Stimulated activated naive CD8-positive, alpha-beta T cell treated with anti-CD3 and anti-CD28 coated beads, Interleukin-15, Interleukin-2, amounts not matched to agents 100 U/mL and 50 U/mL, for 24 hours (primary cell): Measurements from ENCODE around the gene UBR3.

Experiments used
- ATAC-seq: fragments of 150-1000 bp; cut with Tn5 transposase; one replicate; pipeline ENCODE4 v1.10.0; 2021
- DNase-seq: peaks from one replicate; pipeline ENCODE4 v3.0.0; 2021

The UBR3 gene

GRCh38 chr2:170054997-170055396, 227.7 kb downstream of the UBR3 start:
- ATAC-seq, result no peak
- DNase-seq, result no peak

- DNase-seq (no peak), ATAC-seq (no peak)
These were observed 229.6 kb downstream of the UBR3 start for GRCh38 chr2:170056900-170057299.

DNA sequence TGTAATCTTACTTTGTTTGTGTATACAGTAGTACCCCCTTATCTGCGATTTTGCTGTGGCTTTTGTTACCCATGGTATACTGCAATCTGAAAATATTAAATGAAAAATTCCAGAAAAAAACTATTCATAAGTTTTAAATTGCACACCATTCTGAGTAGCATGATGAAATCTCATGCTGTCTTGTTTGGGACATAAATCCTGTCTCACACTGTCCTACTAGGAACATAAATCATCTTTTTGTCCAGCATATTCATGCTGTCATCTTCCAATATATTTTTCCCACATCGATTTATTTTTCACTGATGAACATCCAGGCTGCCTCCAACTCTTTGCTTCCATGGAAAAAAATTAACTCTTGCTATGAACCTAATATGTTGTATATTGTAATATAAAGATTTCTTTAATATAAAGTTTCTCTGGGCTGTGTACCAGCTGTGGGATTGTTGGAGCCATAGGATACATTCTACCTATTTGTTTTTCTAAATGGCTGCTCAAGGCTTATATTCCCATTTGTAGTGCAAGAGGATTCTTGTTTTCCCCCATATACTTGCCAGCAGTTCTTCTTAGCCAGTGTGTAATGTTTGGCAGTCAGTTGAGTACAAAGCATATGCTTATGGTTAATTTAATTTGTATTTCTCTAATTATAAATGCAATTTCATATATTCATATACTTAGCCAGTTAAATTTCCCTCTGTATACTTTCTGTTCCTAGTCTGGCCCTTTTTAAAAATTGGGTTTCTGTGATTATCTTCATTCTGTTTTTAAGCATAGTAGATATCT, 236.4 kb downstream of the UBR3 start:
- ATAC-seq, result no peak

GRCh38 chr2:170070778-170071177, 243.5 kb downstream of the UBR3 start:
- ATAC-seq (no peak), DNase-seq (no peak)

More for the DNA sequence above, 236.4 kb downstream of the UBR3 start:
- DNase-seq, result no peak

- DNase-seq (no peak), ATAC-seq (no peak)
These were observed 246.0 kb downstream of the UBR3 start for GRCh38 chr2:170073288-170073687.

GRCh38 chr2:170076189-170076588, 248.9 kb downstream of the UBR3 start:
- no peak for DNase-seq
- no peak for ATAC-seq

- no peak for DNase-seq
- no peak for ATAC-seq
These were observed 250.7 kb downstream of the UBR3 start for GRCh38 chr2:170077830-170078569.

DNA sequence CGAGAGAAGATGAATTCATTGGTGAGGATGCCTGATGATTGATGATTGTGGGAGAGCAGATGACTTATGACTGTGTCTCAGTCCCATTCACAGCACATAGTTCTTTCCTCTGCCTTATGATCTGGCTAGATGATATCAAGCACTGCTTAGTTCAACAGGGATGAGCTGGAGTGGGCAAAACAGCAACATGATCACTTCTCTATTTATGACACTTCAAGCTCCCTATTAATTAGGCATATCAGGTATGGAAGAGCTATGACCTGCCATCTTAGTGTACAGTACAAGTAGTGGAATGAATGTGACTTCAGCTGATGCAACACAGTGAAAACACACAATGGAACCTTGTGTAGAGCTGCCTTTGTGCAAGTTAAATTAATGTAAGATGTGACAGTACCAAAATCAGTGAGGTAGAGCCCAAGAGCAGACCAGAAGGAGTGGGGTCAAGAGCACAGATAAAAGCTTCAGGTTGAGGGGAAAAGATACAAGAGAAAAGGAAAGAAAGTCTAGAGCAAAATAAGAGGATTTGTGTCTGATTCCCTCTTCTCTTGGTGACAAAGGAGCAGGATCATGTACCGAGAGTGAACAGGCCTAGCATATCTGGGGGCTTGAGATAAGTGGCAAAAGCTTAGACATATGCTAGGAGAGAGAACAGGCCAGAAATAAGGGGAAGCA, 257.7 kb downstream of the UBR3 start:
- ATAC-seq (no peak), DNase-seq (no peak)

DNA sequence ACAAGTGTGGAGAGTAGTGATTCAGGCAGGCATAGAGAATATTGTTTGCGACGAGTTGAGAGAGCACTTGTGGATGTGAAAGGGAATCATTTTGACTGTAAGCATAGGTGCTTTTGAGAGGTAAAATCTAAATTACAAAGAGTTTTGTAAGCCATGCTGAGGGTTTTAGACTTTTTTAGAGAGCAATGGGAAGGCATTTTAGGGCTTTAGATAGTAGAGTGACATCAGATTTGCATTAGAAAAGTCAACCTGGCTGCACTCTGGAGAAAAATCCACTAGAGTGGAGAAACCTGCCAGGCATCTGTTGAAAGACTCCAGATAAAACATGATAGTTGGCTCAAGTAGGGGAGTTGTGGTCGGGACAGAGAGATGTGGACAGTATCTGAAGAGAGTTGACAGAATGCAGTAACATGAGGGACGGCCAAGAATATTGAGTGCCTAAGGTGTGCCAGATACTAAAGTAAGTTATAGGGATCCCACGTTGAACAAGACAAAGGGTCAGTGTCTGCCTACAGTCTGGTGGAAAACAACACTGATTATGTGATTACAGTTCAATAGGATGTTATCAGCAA, 258.9 kb downstream of the UBR3 start:
- DNase-seq (no peak), ATAC-seq (no peak)

- no peak for ATAC-seq
- no peak for DNase-seq
These were observed 259.6 kb downstream of the UBR3 start for GRCh38 chr2:170086751-170087412.

DNA sequence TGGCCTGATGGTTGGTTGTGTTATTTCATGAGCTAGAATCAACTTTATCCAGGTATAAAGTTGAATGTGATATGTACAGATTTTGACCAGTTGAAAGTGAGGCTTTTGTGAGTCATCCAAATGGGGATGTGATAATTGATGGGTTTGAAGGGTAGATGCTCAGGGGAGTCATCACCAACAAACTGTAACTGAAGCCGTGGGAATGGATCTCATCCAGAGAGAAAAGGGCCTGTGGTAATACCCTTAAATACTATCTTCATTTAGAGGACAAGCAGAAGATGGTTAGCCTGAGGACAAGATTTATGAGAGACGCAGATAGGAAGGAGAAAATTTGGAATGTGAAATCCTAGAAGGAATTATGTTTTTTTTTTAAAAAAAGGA, 260.1 kb downstream of the UBR3 start:
- DNase-seq (no peak), ATAC-seq (no peak)

GRCh38 chr2:170088776-170089175, 261.5 kb downstream of the UBR3 start:
- DNase-seq, result no peak

GRCh38 chr2:170090229-170090628, 263.0 kb downstream of the UBR3 start:
- ATAC-seq (no peak), DNase-seq (no peak)

More at GRCh38 chr2:170088776-170089175, 261.5 kb downstream of the UBR3 start:
- ATAC-seq, result no peak

DNA sequence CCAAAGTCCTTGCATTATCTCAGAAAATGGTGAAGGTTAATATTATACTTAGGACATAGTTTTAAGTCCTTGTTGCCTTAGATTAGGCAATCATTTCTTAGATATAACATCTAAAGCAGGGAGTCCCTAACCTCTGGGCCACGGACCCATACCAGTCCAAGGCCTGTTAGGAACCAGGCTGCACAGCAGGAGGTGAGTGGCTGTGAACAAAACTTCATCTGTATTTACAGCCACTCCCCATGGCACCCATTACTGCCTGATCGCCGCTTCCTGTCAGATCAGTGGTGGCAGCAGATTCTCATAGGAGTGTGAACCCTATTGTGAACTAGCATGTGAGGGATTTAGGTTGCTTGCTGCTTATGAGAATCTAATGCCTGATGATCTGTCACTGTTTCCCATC, 264.2 kb downstream of the UBR3 start:
- DNase-seq (no peak), ATAC-seq (no peak)

- ATAC-seq, result no peak
These were observed 265.3 kb downstream of the UBR3 start for GRCh38 chr2:170092436-170093060.

DNA sequence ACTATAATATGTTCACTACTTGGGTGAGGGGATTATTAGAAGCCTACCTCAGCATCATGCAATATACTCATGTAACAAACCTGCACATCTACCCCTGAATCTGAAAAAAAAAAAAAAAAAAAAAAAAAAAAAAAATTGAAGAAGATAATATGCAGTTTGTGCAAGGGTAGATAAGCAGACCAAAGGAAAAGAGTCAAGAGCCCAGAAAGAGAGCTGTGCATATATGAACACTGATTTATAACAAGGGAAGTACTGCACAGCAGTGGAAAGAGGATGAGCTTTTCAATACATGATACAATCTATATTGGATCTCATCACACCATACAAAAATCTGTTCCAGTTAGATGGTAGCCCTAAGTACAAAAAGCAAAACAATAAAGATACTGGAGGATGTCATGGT, 268.1 kb downstream of the UBR3 start:
- DNase-seq, result no peak
- no peak for ATAC-seq

More at GRCh38 chr2:170092436-170093060, 265.3 kb downstream of the UBR3 start:
- DNase-seq, result no peak

DNA sequence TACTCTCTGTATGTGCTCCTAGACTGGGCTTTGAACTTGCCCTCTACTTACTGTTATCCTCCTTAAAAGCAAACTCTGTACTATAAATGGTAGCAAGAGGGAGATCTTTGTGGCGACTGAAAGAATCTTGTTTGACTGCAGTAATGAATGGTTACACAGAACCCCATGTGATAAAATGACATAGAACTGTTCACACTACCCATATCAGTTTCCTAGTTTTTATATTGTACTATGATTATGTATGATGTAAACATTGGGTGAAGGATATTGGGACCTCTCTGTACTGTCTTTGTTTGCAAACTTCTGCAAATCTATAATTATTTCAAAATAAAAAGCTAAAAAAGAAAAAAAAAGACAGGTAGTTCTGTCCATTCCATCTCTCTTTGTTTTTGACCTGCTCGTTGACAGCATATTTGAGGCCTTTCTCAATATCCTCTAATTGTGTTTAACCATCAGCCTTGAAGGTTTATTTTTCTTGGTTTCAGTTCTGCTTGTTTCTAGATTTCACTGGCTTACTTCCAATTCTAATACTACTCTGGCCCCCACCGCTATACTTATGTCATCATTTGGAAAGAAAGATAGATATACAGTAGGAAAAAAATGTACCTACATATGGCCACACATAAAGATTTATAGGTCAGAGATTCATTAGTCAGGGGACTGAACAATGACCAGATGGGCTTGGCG, 271.5 kb downstream of the UBR3 start:
- no peak for DNase-seq
- no peak for ATAC-seq

DNA sequence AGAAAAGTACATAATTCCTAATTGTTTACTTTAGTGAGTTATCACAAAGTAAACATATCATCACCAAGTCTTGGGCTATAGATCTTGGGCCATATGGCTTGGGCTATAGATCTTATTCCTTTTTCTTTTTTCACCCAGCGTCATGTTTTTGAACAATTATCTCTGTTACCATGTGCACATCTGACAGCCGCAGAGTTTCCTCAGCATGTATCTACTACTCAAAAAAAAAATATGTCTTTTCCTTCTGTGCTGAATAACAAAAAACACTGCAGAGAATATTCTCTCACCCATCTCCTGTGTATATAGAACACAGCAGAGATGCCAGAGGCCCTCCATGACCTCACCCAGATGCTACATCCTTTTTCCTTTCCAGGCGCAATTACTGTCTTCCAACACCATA, 274.5 kb downstream of the UBR3 start:
- ATAC-seq, result no peak
- DNase-seq, result no peak

DNA sequence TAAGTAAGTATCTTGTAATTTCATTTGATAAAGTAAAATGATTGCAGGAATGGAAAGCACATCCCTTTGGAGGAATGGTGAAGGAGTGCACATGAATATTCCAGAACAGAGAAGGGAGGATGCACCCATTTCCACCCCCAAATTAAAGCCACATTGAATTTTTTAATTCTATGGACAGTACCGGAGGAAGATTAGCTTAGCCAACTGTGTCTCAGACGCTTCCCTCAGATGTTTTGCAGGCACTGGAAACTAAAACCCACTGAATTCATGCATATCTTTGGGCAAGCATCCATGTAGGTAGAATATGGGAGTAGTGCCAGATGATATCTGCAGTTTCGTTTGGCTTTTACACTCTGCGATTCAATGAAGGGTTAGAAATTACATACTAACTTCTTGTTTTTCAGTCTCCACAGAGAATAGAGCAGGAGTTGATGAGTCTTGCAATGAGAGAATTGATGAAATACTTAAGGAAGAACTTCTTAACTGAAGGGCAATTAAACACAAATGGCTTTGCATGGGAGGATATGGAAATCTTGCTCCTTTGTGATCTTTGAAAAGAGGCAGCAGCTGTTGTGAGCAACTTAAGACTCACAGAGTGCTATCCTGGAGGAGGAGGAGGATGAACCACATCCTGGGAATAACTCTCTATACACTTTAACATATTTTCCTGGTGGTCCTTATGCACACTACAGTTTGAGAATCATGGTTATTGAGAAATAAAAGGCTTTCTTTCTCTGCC, 279.0 kb downstream of the UBR3 start:
- DNase-seq (no peak), ATAC-seq (no peak)

DNA sequence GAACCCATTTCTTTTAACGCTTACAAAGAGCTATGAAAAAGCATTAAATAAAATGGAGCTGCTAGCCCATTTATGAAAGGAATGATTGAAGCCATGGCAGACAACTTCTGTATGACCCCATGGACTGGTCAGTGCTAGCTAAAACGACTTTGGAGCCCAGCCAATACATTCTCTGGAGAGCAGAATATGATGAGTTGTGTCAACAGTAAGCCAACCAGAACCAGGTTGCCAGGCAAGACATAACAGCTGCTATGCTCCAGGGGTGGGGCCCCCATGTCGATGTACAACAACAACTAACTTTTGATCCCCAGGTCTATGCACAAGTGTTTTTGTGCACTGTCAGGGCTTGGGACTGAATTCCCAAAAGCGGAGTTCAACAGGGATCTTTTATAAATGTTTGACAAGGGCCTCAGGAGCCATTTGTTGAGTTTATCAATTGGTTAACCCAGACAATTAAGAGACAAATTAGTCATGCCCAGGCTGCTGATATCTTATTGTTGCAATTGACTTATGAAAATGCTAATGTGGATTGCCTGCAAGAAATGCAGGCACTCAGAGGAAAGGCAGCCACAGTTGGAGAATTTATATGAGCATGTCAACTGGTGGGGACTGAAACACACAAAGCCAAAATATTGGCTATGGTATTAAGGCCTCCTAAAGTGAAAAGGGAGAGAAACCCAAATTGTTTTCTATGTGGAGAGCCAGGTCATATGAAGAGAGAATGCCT, 286.1 kb downstream of the UBR3 start:
- ATAC-seq (no peak), DNase-seq (no peak)
